K562 (cell line): ENCODE results near the gene KDM2B. TPM values are rescaled to one million over a fixed set of nuclear protein-coding genes. Genes with fewer than 3 reads are reported as not detected.

Experiments
- ARID3B ChIP-seq: fragments of 250-450 bp; sonication (Bioruptor Pico); IDR thresholded peaks from 2 replicates; pipeline ENCODE4 v1.4.0; 2020; ENCODE audit warnings: borderline replicate concordance
- BACH1 ChIP-seq: fragments of 200-800 bp; sonication (Bioruptor generic); IDR thresholded peaks from 2 replicates; pipeline ENCODE4 v1.6.1; 2016; ENCODE audit warnings: missing genetic modification characterization, missing compliant biosample characterization
- CBX3 ChIP-seq, 2 experiments: IDR thresholded peaks; 1 replicate in 1 of 2; 2 replicates in 1 of 2; pipeline ENCODE4 v1.6.1; 2012; ENCODE audit warnings: inconsistent platforms in 2 of 2, low read length in 2 of 2, borderline replicate concordance in 1 of 2, control low read depth in 1 of 2
- CHCHD3 ChIP-seq: fragments of 250-450 bp; sonication (Bioruptor Pico); IDR thresholded peaks from 2 replicates; pipeline ENCODE4 v2.1.2; 2022; ENCODE audit warnings: mild to moderate bottlenecking
- CREB3 ChIP-seq: fragments of 450-650 bp; conservative IDR thresholded peaks from 2 replicates; pipeline ENCODE4 v1.6.1; 2016; ENCODE audit warnings: missing genetic modification characterization, low read depth, mild to moderate bottlenecking, missing compliant biosample characterization, moderate library complexity
- CSDE1 ChIP-seq, 2 experiments: fragments of 450-650 bp; IDR thresholded peaks; 2 replicates each; pipeline ENCODE4 v1.6.1; 2016; ENCODE audit warnings: mild to moderate bottlenecking in 1 of 2
- ESRRB ChIP-seq: fragments of 250-450 bp; sonication (Bioruptor Pico); IDR thresholded peaks from 2 replicates; pipeline ENCODE4 v1.5.0; 2020; ENCODE audit warnings: mild to moderate bottlenecking, moderate library complexity, borderline replicate concordance
- EWSR1 ChIP-seq: fragments of 450-650 bp; IDR thresholded peaks from 2 replicates; pipeline ENCODE4 v1.6.1; 2018; ENCODE audit warnings: borderline replicate concordance, mild to moderate bottlenecking, low read depth, moderate library complexity; ENCODE audit not compliant: partially characterized antibody
- FOXM1 ChIP-seq, 2 experiments: fragments of 450-650 bp in 1 of 2; sonication (generic) in 1 of 2; formaldehyde crosslinking in 1 of 2; IDR thresholded peaks; 2 replicates each; pipeline versions ENCODE4 v1.6.1 to v1.9.0; 2017 to 2022; ENCODE audit warnings: low read depth in 2 of 2, mild to moderate bottlenecking in 2 of 2, missing genetic modification reagents in 1 of 2, moderate library complexity in 1 of 2
- GABPA ChIP-seq: fragments of 200-800 bp; sonication (Bioruptor generic); conservative IDR thresholded peaks from 2 replicates; pipeline ENCODE4 v1.6.1; 2016; ENCODE audit warnings: low read depth, missing genetic modification characterization, missing compliant biosample characterization
- GTF2E2 ChIP-seq: fragments of 200-800 bp; sonication (Bioruptor generic); IDR thresholded peaks from 2 replicates; pipeline ENCODE4 v1.6.1; 2016; ENCODE audit warnings: missing genetic modification characterization, missing compliant biosample characterization
- HDAC8 ChIP-seq: fragments of 450-650 bp; IDR thresholded peaks from 2 replicates; pipeline ENCODE4 v1.6.1; 2016; ENCODE audit warnings: mild to moderate bottlenecking, missing genetic modification characterization, moderate library complexity, missing compliant biosample characterization
- JUND ChIP-seq, 2 experiments: IDR thresholded peaks; 2 replicates in 1 of 2; 3 replicates in 1 of 2; pipeline ENCODE4 v1.6.1; 2011; ENCODE audit warnings: borderline replicate concordance in 2 of 2, low read depth in 2 of 2, low read length in 2 of 2, improper control_type of control experiment in 1 of 2, missing biosample characterization in 1 of 2, missing genetic modification characterization in 1 of 2, missing genetic modification reagents in 1 of 2
- LEF1 ChIP-seq: fragments of 450-650 bp; IDR thresholded peaks from 2 replicates; pipeline ENCODE4 v1.6.1; 2016; ENCODE audit warnings: mild to moderate bottlenecking
- MAFK ChIP-seq: IDR thresholded peaks from 2 replicates; pipeline ENCODE4 v1.6.1; 2011; ENCODE audit warnings: low read length, improper control_type of control experiment
- MBD2 ChIP-seq: sonication (generic); IDR thresholded peaks from 2 replicates; pipeline ENCODE4 v1.6.1; 2016; ENCODE audit warnings: low read depth, borderline replicate concordance
- MTA1 ChIP-seq: fragments of 450-650 bp; IDR thresholded peaks from 2 replicates; pipeline ENCODE4 v1.6.1; 2017; ENCODE audit warnings: borderline replicate concordance
- MTA3 ChIP-seq: fragments of 450-650 bp; formaldehyde crosslinking; IDR thresholded peaks from 2 replicates; pipeline ENCODE4 v1.6.1; 2017; ENCODE audit warnings: mild to moderate bottlenecking, borderline replicate concordance
- POLR2H ChIP-seq: IDR thresholded peaks from 2 replicates; pipeline ENCODE4 v1.6.1; 2016; ENCODE audit warnings: missing genetic modification characterization, low read depth, mild to moderate bottlenecking, control low read depth, missing compliant biosample characterization, moderate library complexity
- SMAD4 ChIP-seq: fragments of 250-450 bp; sonication (Bioruptor Pico); conservative IDR thresholded peaks from 2 replicates; pipeline ENCODE4 v1.8.0; 2021; ENCODE audit warnings: inconsistent platforms, mild to moderate bottlenecking, moderate library complexity
- TCFL5 ChIP-seq: fragments of 250-450 bp; sonication (Bioruptor Pico); conservative IDR thresholded peaks from 2 replicates; pipeline ENCODE4 v1.6.1; 2021; ENCODE audit warnings: mild to moderate bottlenecking, moderate library complexity, matching md5 sums
- ZNF316 ChIP-seq: fragments of 450-650 bp; IDR thresholded peaks from 2 replicates; pipeline ENCODE4 v1.6.1; 2016
- ZNF444 ChIP-seq: fragments of 250-450 bp; sonication (Bioruptor Pico); IDR thresholded peaks from 2 replicates; pipeline ENCODE4 v1.4.0; 2020; ENCODE audit warnings: mild to moderate bottlenecking, moderate library complexity
- polyA plus RNA-seq, 8 experiments: library from polyadenylated mRNA; depleted of rRNA in 4 of 8; stranded (reverse) in 5 of 8; unstranded in 3 of 8; fragments of >200 nt; fragmentation: Nextera tagmentation in 2 of 8; fragmentation: Illumina TruSeq in 1 of 8; extraction: Ambion mirVana in 2 of 8; extraction: Trizol in 1 of 8; gene quantifications; 2 replicates each; pipeline versions ENCODE4 v1.2.1 to v1.2.3, GENCODE V29; 2011 to 2014; ENCODE audit warnings: inconsistent platforms in 1 of 8, missing spikeins in 1 of 8
- total RNA-seq, 7 experiments: library from RNA; depleted of rRNA in 6 of 7; stranded (reverse); fragments of >200 nt in 6 of 7; fragmentation: Illumina TruSeq in 2 of 7; extraction: Trizol in 2 of 7; gene quantifications; 2 replicates each; pipeline versions ENCODE4 v1.2.1 to v1.2.3, GENCODE V29; 2011 to 2021; ENCODE audit warnings: low replicate concordance in 1 of 7
- TF ChIP-seq, protein P1 (sequence below): fragments of 250-450 bp; sonication (Bioruptor Pico); IDR thresholded peaks from 2 replicates; pipeline ENCODE4 v1.8.0; 2021; ENCODE audit warnings: moderate library complexity, mild to moderate bottlenecking, inconsistent platforms

Gene KDM2B
- total and polyA plus RNA-seq, 9 of the 15 experiments (the other 6 are each of a cell fraction or from before 2014, with no cell fraction given): 7.4 to 50.5 (median 22.5) TPM

GRCh38 chr12:121590476-121591143 is 9.8 kb upstream of the KDM2B start (continued):
- no peak for TF ChIP-seq SMAD4
- no peak for TF ChIP-seq EWSR1
- TF ChIP-seq, protein P1, sequence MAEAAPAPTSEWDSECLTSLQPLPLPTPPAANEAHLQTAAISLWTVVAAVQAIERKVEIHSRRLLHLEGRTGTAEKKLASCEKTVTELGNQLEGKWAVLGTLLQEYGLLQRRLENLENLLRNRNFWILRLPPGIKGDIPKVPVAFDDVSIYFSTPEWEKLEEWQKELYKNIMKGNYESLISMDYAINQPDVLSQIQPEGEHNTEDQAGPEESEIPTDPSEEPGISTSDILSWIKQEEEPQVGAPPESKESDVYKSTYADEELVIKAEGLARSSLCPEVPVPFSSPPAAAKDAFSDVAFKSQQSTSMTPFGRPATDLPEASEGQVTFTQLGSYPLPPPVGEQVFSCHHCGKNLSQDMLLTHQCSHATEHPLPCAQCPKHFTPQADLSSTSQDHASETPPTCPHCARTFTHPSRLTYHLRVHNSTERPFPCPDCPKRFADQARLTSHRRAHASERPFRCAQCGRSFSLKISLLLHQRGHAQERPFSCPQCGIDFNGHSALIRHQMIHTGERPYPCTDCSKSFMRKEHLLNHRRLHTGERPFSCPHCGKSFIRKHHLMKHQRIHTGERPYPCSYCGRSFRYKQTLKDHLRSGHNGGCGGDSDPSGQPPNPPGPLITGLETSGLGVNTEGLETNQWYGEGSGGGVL (CRISPR knock-in tag): no peak
- TF ChIP-seq ARID3B (CRISPR knock-in tag): no peak
- no peak for TF ChIP-seq CBX3 (IDR thresholded peaks at IDR 0.05; ENCODE audit: borderline replicate concordance in 1 of 2, low read length in 2 of 2)
- TF ChIP-seq LEF1: peak; percentile 58
- TF ChIP-seq ZNF444: peak; percentile 57; the same call in 1 of the 2 replicates
- 0 out of 2 replicates have a peak, but pooled peaks have one; percentile 29 for TF ChIP-seq ZNF316
- no peak for TF ChIP-seq JUND (IDR thresholded peaks at IDR 0.05; ENCODE audit: borderline replicate concordance, low read depth, low read length)
- TF ChIP-seq JUND (tag; IDR thresholded peaks at IDR 0.05; ENCODE audit: borderline replicate concordance, low read depth, low read length): no peak
- no peak for TF ChIP-seq CSDE1 (IDR thresholded peaks at IDR 0.05)
- TF ChIP-seq POLR2H: 0 out of 2 replicates have a peak, but pooled peaks have one; percentile 27
- no peak for TF ChIP-seq TCFL5 (CRISPR knock-in tag)
- peak; percentile 51 for TF ChIP-seq GABPA
- 0 out of 2 replicates have a peak, but pooled peaks have one; percentile 43 for TF ChIP-seq GTF2E2 (tag)
- TF ChIP-seq FOXM1 (IDR thresholded peaks at IDR 0.05; ENCODE audit: low read depth): 0 out of 2 replicates have a peak, but pooled peaks have one; percentile 5
- TF ChIP-seq FOXM1 (CRISPR knock-in tag; IDR thresholded peaks at IDR 0.05; ENCODE audit: low read depth): no peak
- TF ChIP-seq BACH1 (tag): peak; percentile 16; the same call in 1 of the 2 replicates
- no peak for TF ChIP-seq ESRRB (CRISPR knock-in tag)
- TF ChIP-seq MTA1: 0 out of 2 replicates have a peak, but pooled peaks have one; percentile 2
- 0 out of 2 replicates have a peak, but pooled peaks have one; percentile 19 for TF ChIP-seq MTA3
- no peak for TF ChIP-seq CREB3 (tag)
- no peak for TF ChIP-seq HDAC8 (tag)
- TF ChIP-seq MBD2: no peak
- TF ChIP-seq MAFK: peak; percentile 29; the same call in 1 of the 2 replicates
- no peak for TF ChIP-seq CHCHD3 (CRISPR knock-in tag)
